CMK (cell line): ENCODE results near the gene CNGA3.

Experiments
- DNase-seq: peaks from one replicate; pipeline ENCODE4 v3.0.0-alpha.2; 2010; ENCODE audit warnings: low read depth

CNGA3 gene

GRCh38 chr2:98327776-98328175, 18.5 kb upstream of the CNGA3 start:
- no peak for DNase-seq

GRCh38 chr2:98329549-98329948, 16.7 kb upstream of the CNGA3 start:
- DNase-seq, result no peak

- DNase-seq, result no peak
Measured at GRCh38 chr2:98332989-98333388, 13.3 kb upstream of the CNGA3 start.

- DNase-seq, result no peak
Measured at GRCh38 chr2:98333922-98334321, 12.3 kb upstream of the CNGA3 start.

- DNase-seq, result no peak
Measured at GRCh38 chr2:98334439-98335078, 11.7 kb upstream of the CNGA3 start.

GRCh38 chr2:98335271-98335670, 11.0 kb upstream of the CNGA3 start:
- no peak for DNase-seq

GRCh38 chr2:98341241-98341640, 5.0 kb upstream of the CNGA3 start:
- no peak for DNase-seq

GRCh38 chr2:98343285-98343684, 3.0 kb upstream of the CNGA3 start:
- no peak for DNase-seq

GRCh38 chr2:98347298-98348065, 1.2 kb downstream of the CNGA3 start:
- no peak for DNase-seq

GRCh38 chr2:98348066-98348561, 1.9 kb downstream of the CNGA3 start:
- no peak for DNase-seq

- no peak for DNase-seq
Measured at GRCh38 chr2:98350411-98350810, 4.2 kb downstream of the CNGA3 start.

GRCh38 chr2:98355881-98356280, 9.6 kb downstream of the CNGA3 start:
- DNase-seq, result no peak

- DNase-seq, result no peak
Measured at GRCh38 chr2:98356729-98357128, 10.5 kb downstream of the CNGA3 start.

- DNase-seq, result no peak
Measured at GRCh38 chr2:98357849-98358248, 11.6 kb downstream of the CNGA3 start.

- DNase-seq, result no peak
Measured at GRCh38 chr2:98359986-98360385, 13.7 kb downstream of the CNGA3 start.

GRCh38 chr2:98367721-98368120, 21.5 kb downstream of the CNGA3 start:
- no peak for DNase-seq

- no peak for DNase-seq
Measured at GRCh38 chr2:98369710-98370239, 23.5 kb downstream of the CNGA3 start.

GRCh38 chr2:98372121-98372520, 25.9 kb downstream of the CNGA3 start:
- DNase-seq, result no peak

- DNase-seq, result no peak
Measured at GRCh38 chr2:98372579-98372978, 26.3 kb downstream of the CNGA3 start.

GRCh38 chr2:98374286-98374685, 28.0 kb downstream of the CNGA3 start:
- DNase-seq, result no peak

GRCh38 chr2:98374958-98375570, 28.8 kb downstream of the CNGA3 start:
- no peak for DNase-seq

GRCh38 chr2:98376301-98376910, 30.1 kb downstream of the CNGA3 start:
- DNase-seq, result no peak
